NB4 (cell line): Measurements from ENCODE around the gene DGKE.

Experiments
- DNase-seq: peaks from one replicate; pipeline ENCODE4 v3.0.0; 2010; ENCODE audit warnings: low read depth
- H3K4me3 ChIP-seq: one replicate; pipeline ENCODE4 v1.5.1; 2011; ENCODE audit warnings: mild to moderate bottlenecking, low read depth, low read length, moderate library complexity
- MAX ChIP-seq: IDR thresholded peaks from 2 replicates; pipeline ENCODE4 v1.6.1; 2011; ENCODE audit warnings: low read depth, low read length
- MYC ChIP-seq: IDR thresholded peaks from 2 replicates; pipeline ENCODE4 v1.6.1; 2011; ENCODE audit warnings: low read depth, low read length
- POLR2A ChIP-seq: IDR thresholded peaks from 2 replicates; pipeline ENCODE4 v1.6.1; 2011; ENCODE audit warnings: mild to moderate bottlenecking; ENCODE audit not compliant: insufficient read length; ENCODE audit errors: extremely low read depth
- TF ChIP-seq, protein P1 (sequence below): IDR thresholded peaks from one replicate; pipeline ENCODE4 v1.5.1; 2012; ENCODE audit warnings: low read depth, low read length

DGKE gene

DNA sequence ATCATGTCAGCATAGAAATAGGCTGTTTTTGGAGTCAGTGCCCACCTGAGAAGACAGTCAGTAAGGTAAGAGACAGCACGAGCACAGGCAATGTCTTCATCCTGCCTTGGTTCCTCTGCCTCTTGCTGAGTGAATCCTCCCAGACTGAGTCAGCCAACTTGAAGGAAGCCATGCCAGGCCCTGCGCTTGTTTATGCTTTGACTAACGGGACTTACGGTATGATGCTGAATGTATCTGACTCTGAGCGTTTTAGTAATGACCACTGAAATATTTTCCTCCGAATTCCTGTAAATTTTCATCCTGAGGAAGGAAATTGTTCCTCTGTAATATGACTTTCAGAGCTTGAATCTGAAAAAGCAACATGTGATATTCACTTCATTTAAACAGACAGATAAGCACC, 18.2 kb upstream of the DGKE start:
- TF ChIP-seq MAX (no peak), MYC (no peak)
- TF ChIP-seq, protein P1, sequence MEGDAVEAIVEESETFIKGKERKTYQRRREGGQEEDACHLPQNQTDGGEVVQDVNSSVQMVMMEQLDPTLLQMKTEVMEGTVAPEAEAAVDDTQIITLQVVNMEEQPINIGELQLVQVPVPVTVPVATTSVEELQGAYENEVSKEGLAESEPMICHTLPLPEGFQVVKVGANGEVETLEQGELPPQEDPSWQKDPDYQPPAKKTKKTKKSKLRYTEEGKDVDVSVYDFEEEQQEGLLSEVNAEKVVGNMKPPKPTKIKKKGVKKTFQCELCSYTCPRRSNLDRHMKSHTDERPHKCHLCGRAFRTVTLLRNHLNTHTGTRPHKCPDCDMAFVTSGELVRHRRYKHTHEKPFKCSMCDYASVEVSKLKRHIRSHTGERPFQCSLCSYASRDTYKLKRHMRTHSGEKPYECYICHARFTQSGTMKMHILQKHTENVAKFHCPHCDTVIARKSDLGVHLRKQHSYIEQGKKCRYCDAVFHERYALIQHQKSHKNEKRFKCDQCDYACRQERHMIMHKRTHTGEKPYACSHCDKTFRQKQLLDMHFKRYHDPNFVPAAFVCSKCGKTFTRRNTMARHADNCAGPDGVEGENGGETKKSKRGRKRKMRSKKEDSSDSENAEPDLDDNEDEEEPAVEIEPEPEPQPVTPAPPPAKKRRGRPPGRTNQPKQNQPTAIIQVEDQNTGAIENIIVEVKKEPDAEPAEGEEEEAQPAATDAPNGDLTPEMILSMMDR = no peak
- no peak for DNase-seq
- H3K4me3 ChIP-seq = no peak overlapping the region

DNA sequence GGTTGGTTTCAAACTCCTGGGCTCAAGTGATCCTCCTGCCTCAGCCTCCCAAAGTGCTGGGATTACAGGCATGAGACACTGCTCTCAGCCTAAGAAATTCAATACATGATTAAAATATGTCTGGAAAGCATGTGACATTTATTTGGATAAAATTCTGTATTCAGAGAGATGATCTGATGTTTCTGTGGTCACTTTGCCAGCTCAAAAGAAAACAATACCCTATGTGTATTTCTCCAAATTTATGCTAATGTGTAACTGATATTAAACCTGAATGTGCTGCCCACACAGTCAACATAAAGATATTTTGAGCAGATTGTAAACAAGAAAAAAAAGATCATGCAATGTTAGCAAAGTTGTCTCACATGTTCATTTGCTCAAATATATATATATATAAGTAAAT, 16.9 kb upstream of the DGKE start:
- TF ChIP-seq, protein P1 = no peak
- TF ChIP-seq MAX = no peak
- no peak overlapping the region for H3K4me3 ChIP-seq

DNA sequence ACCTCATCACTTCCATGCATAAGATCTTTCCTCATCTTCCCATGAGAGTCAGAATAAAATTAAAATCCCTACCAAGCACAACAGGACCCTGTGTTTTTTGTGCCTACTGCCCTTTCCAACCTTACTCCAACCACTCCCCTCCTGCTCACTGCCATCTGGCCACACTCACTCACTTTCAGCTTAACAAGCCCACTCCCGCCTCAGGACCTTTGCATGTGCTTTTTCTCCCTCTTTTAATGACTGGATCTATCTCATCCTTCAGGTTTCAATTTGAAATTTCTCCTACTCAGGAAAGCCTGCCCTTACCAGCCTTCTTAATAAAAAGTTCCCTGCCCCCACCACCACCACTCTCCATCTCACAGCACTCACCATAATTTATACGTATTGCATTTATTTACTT, 14.9 kb upstream of the DGKE start:
- TF ChIP-seq MAX (no peak), MYC (no peak), POLR2A (no peak)
- TF ChIP-seq, protein P1 = no peak
- no peak for DNase-seq
- no peak overlapping the region for H3K4me3 ChIP-seq

More for the DNA sequence above, 16.9 kb upstream of the DGKE start:
- DNase-seq = no peak

DNA sequence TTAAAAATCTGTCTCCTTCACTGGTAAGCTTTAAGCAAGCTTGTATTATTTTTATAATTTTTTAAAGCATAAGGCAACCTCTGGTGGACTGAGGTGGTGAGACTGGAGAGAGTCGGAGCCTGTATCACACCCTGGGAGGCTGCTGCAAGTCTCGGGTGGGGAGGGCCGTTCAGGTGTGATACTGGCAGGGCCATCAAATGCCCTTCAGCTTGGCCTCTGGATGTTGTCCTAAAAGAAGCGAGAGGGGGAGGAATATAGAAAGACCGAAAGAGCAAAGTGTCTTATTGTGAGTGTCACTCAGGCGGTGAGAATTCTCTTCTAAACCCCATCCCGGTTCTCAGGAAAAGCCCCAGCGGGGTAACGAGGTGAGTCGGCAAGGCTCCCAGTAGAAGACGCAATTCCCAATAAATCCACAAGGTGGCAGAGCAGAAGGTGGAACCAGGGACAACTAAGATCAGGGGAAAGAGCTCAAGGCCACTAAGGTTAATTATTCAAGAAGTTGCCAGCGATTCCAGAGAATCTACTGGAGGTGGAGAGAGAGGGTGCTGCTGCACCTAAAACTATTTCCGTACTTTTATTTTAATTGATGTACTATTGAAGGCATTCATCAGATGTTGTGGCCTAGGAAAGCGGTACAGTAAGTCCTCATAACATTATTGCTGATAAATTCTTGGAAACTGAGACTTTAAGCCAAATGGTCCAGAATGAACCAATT, 14.4 kb upstream of the DGKE start:
- peak; percentile 76 for DNase-seq
- TF ChIP-seq POLR2A = no peak
- TF ChIP-seq MAX = no peak
- TF ChIP-seq, protein P1 = peak; percentile 68
- no peak overlapping the region for H3K4me3 ChIP-seq

GRCh38 chr17:56820207-56820606, 13.7 kb upstream of the DGKE start:
- no peak for TF ChIP-seq MYC
- TF ChIP-seq, protein P1 = no peak
- no peak for TF ChIP-seq MAX
- no peak for TF ChIP-seq POLR2A
- no peak overlapping the region for H3K4me3 ChIP-seq
- no peak for DNase-seq
